Lower leg skin (tissue), 4 donors: ENCODE measurements around the gene TSPAN11. TPM values are rescaled to one million over a fixed set of nuclear protein-coding genes. Genes with fewer than 3 reads are reported as not detected.
A peak's percentile ranks its signal among the peaks of the same experiment; 100 is the strongest.

Experiments used
- DNase-seq, 2 donors: peaks; one replicate each; pipeline ENCODE4 v3.0.0-alpha.2; 2019; ENCODE audit warnings: low spot score in 2 of 2
- H3K4me3 ChIP-seq: fragments of 200-600 bp; sonication (generic); 2 replicates; pipeline ENCODE4 v1.5.1; 2017; ENCODE audit warnings: mild to moderate bottlenecking, low read depth; ENCODE audit not compliant: poor library complexity, severe bottlenecking
- POLR2A ChIP-seq, 2 donors: fragments of 450-650 bp; IDR thresholded peaks; one replicate each; pipeline ENCODE4 v1.6.1; 2016 to 2017; ENCODE audit warnings: antibody characterized with exemption in 2 of 2, mild to moderate bottlenecking in 1 of 2, moderate library complexity in 1 of 2
- WGBS, 2 donors: methylation state at CpG; one replicate each; pipeline ENCODE4 v1.1.5; 2018; 5-methylcytosine and 5-hydroxymethylcytosine counted together
- intact Hi-C: fragments of 100-400 bp; cut with DNase I; formaldehyde crosslinking; loops from one replicate; pipeline ENCODE4 v1.15.0; 2023; ENCODE audit warnings: low total_unique reads
- total RNA-seq, 4 donors: library from RNA; depleted of rRNA; stranded (reverse); fragments of >200 nt; gene quantifications; one replicate each; pipeline ENCODE4 v1.1.0, GENCODE V29; 2016
- TF ChIP-seq, protein P1 (sequence below), 3 donors: fragments of 450-650 bp; IDR thresholded peaks; one replicate each; pipeline ENCODE4 v1.5.1; 2016; ENCODE audit warnings: antibody characterized with exemption in 3 of 3, mild to moderate bottlenecking in 3 of 3, moderate library complexity in 2 of 3

Gene TSPAN11
- total RNA-seq, 4 donors from 2014 or later: 1.3 to 5.4 (median 2.2) TPM

DNA sequence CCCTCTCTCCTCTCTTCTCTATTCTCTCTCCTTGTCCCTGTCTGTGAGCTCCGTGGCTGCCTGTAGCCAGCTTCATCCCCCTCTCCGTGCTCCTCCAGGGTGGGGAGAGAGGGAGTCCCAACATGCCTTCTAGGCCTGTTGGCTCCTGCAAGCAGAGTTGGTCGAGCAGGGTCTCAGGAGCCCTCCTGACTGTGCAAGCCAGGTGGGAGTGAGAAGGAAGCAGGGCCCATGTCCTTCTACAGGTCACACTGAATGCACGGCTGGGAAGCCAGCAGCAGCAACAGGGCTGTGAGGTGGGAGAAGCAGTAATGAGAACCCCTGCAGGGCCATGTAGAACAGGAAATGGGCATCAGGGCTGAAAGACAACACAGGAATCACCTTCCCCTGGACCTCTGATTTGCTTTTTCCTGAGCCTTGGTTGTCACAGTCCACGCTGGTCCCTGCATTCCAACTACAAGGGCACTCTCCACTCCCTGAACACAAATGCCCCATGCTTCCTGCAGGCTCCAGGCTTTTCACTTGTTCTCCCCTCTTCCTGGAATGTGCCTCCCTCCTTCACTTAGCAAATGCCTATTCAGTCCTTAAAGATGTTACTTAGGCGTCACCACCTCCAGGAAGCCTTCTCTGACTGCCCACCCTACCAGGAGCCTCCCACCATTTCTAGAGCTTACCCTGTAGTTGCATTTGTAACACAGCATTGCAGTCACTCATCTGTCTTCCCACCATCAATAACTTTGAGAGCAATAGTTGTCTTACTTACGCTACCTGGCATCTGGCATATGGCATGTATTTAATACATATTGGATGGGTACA lies 51.2 kb downstream of the TSPAN11 start:
- H3K4me3 ChIP-seq: no peak overlapping the region
- intact Hi-C loops: no loop called here
- TF ChIP-seq, protein P1, sequence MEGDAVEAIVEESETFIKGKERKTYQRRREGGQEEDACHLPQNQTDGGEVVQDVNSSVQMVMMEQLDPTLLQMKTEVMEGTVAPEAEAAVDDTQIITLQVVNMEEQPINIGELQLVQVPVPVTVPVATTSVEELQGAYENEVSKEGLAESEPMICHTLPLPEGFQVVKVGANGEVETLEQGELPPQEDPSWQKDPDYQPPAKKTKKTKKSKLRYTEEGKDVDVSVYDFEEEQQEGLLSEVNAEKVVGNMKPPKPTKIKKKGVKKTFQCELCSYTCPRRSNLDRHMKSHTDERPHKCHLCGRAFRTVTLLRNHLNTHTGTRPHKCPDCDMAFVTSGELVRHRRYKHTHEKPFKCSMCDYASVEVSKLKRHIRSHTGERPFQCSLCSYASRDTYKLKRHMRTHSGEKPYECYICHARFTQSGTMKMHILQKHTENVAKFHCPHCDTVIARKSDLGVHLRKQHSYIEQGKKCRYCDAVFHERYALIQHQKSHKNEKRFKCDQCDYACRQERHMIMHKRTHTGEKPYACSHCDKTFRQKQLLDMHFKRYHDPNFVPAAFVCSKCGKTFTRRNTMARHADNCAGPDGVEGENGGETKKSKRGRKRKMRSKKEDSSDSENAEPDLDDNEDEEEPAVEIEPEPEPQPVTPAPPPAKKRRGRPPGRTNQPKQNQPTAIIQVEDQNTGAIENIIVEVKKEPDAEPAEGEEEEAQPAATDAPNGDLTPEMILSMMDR (IDR thresholded peaks at IDR 0.05): no peak
- no peak for TF ChIP-seq POLR2A (IDR thresholded peaks at IDR 0.05)
- 89 to 90% methylated on average over 6 to 7 of the region's 7 CpGs for WGBS, 2 donors
- no peak for DNase-seq

DNA sequence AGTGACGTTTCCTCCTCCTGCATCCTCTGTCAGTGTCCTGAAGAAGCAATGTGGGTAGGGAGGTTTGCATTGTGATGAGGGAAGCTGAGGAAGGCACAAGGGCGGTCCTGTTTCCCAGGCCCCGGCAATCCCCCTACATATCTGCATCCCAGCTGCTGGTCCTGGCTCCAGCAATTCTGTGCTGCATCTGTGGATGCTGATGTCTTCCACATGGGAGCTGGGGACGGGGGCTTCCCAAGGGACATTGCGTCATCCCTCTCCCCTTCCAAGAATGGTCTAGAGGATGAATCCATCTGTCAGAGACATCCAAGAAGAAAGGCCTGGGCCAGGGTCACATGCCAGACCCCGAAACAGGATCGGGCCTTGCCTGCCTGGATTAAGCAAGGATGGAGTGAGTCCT lies 52.1 kb downstream of the TSPAN11 start:
- intact Hi-C loops: no loop called here
- DNase-seq: peak in 1 of 2 donors; percentile 30
- WGBS, 2 donors: 52 to 61% methylated on average over 6 to 7 of the region's 7 CpGs
- H3K4me3 ChIP-seq: no peak overlapping the region
- TF ChIP-seq, protein P1 (IDR thresholded peaks at IDR 0.05): no peak

DNA sequence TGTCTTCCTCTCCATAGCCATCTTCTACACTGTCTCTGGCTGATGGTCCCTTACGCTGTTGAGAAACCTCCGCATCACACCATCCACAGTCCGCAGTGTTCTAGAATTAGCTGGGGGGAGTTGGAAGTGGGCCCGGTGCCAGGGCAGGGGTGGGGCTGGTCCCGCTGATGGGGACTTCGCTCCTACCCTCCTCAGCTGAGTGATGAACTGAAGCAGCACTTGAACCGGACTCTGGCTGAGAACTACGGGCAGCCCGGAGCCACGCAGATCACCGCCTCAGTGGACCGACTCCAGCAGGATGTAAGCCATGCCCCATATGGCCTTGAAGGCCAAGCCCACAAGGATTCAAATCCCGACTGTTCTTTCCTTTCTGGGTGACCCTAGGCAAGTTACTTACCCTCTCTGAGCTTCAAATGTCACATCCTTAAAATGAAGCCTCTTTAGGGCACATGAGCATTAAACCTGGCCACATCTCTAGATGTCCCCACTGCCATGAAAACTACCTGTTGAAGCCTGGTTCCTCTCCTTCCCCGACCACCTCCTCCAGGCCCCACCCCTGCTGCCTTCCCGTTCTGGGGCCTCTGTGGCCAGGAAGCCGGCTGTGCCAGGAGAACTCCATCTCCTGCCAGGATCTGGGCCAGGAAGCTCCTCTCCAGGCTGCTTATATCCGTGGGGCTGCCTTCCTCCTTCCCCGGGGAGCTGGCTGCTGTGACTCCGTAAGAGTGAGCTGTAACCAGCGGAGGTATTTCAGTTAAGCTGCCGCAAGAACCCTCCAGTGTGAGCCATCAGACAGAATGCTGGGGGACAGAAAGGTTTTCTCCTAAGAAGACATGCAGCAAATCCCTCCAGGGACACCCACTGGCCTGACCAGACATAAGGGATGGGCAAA lies 53.1 kb downstream of the TSPAN11 start:
- DNase-seq: no peak
- intact Hi-C loops: loop anchor here (10.0 kb wide), 1 partner anchor 125 kb away; no protein-coding TSS in a partner anchor
- no peak overlapping the region for H3K4me3 ChIP-seq
- TF ChIP-seq POLR2A (IDR thresholded peaks at IDR 0.05): no peak
- TF ChIP-seq, protein P1 (IDR thresholded peaks at IDR 0.05): no peak
- WGBS, 2 donors: 59 to 60% methylated on average over 18 to 20 of the region's 21 CpGs

DNA sequence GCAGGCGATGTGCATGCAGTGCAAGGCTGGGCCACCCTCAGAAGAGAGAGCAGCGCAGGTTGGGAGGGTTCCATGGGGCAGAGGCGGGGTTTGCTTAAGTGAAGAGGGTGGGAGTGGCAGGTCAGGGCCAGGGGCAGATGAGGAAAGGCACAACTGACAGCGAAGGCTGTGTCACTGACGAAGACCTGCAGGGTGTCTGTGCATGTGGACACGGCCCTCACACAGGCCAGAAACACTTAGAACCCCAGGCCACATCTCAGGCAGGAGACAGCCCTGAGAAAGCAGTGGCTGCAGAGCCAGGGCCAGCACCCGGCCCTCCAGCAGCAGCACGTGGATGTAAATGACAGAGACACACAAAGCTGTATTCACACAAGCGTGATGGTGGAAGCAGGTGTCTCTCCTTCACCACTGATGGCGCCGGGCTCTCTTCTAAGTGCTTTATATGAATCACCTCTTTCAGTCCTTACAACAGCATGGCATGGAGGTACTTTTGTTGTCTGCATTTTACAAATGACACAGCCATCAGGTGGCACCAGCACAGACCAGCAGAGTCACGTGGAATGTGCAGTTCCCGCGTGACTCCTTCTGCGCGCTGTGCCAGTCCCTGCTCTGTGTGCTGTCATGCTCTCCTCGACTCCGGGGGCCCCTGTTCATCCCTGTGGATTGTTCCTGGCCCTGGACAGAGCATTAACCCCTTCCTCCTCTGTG lies 54.6 kb downstream of the TSPAN11 start:
- 89 to 90% methylated on average over 18 of the region's 18 CpGs for WGBS, 2 donors
- intact Hi-C loops: loop anchor here (10.0 kb wide), 1 partner anchor 126 kb away; no protein-coding TSS in a partner anchor
- TF ChIP-seq, protein P1 (IDR thresholded peaks at IDR 0.05): no peak
- TF ChIP-seq POLR2A (IDR thresholded peaks at IDR 0.05): no peak
- H3K4me3 ChIP-seq: no peak overlapping the region
- DNase-seq: no peak

DNA sequence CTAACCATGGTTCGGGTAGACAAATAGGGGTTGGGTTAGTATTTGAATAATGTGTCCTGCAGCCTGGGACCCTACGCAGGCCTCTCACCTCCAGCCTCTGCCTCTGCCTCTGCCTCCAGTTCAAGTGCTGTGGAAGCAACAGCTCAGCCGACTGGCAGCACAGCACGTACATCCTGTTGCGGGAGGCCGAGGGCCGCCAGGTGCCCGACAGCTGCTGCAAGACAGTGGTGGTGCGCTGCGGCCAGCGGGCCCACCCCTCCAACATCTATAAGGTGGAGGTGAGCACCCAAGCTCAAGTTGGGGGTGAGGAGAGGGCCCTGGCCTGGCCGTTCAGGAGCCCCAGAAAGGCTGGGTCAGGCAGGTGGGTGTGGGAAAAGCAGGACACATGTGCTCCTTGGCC lies 55.9 kb downstream of the TSPAN11 start:
- 94% methylated on average over 9 to 12 of the region's 12 CpGs for WGBS, 2 donors
- TF ChIP-seq, protein P1 (IDR thresholded peaks at IDR 0.05): no peak
- no peak for TF ChIP-seq POLR2A (IDR thresholded peaks at IDR 0.05)
- no peak overlapping the region for H3K4me3 ChIP-seq
- intact Hi-C loops: loop anchor here (10.0 kb wide), 1 partner anchor 128 kb away; no protein-coding TSS in a partner anchor
- no peak for DNase-seq
